DND-41 (cell line): ENCODE measurements around the gene ARHGAP35.

Experiments
- EZH2 ChIP-seq: IDR thresholded peaks from 3 replicates; pipeline ENCODE4 v1.6.1; 2012; ENCODE audit warnings: borderline replicate concordance, low read depth, mild to moderate bottlenecking, moderate library complexity, low read length, inconsistent platforms; ENCODE audit not compliant: severe bottlenecking
- TF ChIP-seq, protein P1 (sequence below): IDR thresholded peaks from 2 replicates; pipeline ENCODE4 v1.5.1; 2012; ENCODE audit warnings: borderline replicate concordance, low read length, moderate library complexity, mild to moderate bottlenecking; ENCODE audit not compliant: poor library complexity, severe bottlenecking; ENCODE audit errors: extremely low read depth

DNA sequence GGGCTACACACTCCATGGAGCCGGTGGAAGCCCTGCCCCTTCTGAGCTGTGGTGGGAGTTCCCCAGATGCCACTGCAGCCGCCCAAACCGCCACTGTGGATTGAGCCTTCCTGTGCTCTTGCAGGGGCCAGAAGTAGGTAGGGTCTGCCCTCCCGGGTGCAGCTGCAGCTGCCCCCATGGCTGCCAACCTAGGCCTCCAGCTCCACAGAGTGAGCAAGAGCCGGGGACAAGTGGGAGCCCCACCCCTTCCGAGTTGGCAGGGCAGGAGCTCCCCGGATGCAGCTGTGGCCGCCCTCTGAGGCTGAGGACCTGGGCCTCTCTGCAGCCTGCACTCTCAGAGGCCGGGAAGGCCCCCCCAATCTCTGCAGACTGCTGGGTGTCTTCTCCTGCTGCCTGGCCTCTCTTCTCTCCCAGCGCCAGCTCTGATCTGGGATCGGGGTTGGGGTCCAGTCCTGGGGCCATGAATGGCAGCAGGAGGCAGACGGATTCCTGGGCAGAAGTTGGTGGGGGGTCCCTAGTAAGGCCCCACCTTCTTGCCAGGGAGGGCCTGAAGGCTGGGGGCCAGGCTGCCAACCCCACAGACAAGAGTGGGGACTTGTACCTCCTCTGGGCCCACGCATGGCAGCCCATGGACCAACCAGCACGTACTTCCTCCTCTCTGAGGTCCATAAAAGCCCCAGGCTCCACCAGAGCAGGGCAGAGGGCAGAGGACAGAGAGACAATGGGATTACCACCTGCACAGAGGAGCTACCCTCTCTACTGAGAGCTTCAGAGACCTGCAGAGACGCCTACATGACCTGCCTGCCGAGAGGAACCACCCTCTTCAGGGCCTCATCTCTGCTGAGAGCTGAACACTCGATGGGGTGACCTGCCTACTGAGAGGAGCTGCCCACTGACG lies 39.0 kb upstream of the ARHGAP35 start:
- TF ChIP-seq, protein P1, sequence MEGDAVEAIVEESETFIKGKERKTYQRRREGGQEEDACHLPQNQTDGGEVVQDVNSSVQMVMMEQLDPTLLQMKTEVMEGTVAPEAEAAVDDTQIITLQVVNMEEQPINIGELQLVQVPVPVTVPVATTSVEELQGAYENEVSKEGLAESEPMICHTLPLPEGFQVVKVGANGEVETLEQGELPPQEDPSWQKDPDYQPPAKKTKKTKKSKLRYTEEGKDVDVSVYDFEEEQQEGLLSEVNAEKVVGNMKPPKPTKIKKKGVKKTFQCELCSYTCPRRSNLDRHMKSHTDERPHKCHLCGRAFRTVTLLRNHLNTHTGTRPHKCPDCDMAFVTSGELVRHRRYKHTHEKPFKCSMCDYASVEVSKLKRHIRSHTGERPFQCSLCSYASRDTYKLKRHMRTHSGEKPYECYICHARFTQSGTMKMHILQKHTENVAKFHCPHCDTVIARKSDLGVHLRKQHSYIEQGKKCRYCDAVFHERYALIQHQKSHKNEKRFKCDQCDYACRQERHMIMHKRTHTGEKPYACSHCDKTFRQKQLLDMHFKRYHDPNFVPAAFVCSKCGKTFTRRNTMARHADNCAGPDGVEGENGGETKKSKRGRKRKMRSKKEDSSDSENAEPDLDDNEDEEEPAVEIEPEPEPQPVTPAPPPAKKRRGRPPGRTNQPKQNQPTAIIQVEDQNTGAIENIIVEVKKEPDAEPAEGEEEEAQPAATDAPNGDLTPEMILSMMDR = no peak
- TF ChIP-seq EZH2 = no peak
